NCI-H510A treated with DMSO at 0.1 percent for 48 hours (cell line): Measurements from ENCODE around the gene TM9SF4.
A peak's percentile ranks its signal among the peaks of the same experiment; 100 is the strongest.
"Not testable (repeated sequence)": the region's sequence is repeated elsewhere in the genome, so short reads cannot be mapped to it uniquely, and the experiment has no call there.

Experiments used
- DNase-seq: peaks from one replicate; lab custom pipeline; 2025; lab: John Stamatoyannopoulos, UW

The TM9SF4 gene

GRCh38 chr20:32091888-32092346 lies 17.6 kb upstream of the TM9SF4 start:
- peak; percentile 56 for DNase-seq

- no peak for DNase-seq
Measured at GRCh38 chr20:32098786-32099185, 10.7 kb upstream of the TM9SF4 start.

GRCh38 chr20:32108814-32109391 lies 611 bp upstream of the TM9SF4 start:
- no peak for DNase-seq

- peak; percentile 59 for DNase-seq
Measured at GRCh38 chr20:32110173-32110704, 725 bp downstream of the TM9SF4 start.

GRCh38 chr20:32110727-32111126 lies 1.2 kb downstream of the TM9SF4 start:
- DNase-seq, result no peak

GRCh38 chr20:32111156-32111686 lies 1.7 kb downstream of the TM9SF4 start:
- DNase-seq, result no peak

GRCh38 chr20:32111753-32112152 lies 2.2 kb downstream of the TM9SF4 start:
- no peak for DNase-seq

- no peak for DNase-seq
Measured at GRCh38 chr20:32112841-32113240, 3.3 kb downstream of the TM9SF4 start.

DNA sequence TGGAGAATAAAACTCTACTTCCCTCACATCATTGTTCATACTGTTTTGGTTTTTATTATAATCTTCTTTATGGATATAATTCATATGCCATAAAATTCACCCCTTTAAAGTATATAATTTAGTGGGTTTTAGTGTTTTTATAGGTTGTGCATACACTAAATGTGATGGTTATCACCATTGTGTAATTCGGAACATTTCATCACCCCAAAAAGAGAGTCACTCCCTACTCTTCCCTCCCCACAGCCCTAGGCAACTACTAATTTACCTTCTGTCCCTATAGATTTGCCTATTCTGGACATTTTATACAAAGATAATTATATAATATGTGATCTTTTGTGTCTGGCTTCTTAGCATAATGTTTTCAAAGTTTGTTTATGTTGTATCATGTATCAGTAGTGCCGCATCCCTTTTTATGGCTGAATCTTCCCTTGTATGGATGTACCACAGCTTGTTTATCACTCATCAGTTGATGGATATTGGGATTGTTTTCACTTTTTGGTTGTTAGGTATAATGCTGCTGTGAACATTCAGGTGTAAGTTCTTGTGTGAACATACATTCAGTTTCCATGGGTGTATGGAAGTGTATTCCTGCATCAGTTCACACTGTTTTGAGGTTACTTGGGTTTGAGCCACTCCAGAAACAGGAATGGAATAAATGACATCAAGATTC lies 4.2 kb downstream of the TM9SF4 start:
- DNase-seq, result no peak

GRCh38 chr20:32114305-32114960 lies 4.9 kb downstream of the TM9SF4 start:
- no peak for DNase-seq

GRCh38 chr20:32115211-32115767 lies 5.8 kb downstream of the TM9SF4 start:
- no peak for DNase-seq

DNA sequence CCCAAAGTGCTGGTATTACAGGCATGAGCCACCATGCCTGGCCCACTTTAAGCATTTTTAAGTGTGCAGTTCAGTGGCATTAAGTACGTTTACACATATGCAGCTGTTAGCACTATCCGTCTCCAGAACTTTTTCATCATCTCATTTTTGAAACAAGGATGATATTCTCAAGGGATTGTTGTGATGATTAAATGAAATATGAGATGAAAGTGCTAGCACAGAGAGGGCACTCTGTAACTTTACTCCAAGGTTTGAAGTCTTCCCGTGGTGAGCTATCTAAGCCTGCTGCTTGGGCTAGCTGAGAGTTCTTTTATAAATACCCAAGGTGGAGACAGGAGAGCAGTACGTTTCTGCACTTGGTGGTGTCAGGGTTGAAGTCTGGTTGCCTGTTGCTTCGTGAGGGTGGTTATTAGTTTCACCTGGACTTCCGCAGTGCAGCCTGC lies 6.6 kb downstream of the TM9SF4 start:
- peak; percentile 32 for DNase-seq

DNA sequence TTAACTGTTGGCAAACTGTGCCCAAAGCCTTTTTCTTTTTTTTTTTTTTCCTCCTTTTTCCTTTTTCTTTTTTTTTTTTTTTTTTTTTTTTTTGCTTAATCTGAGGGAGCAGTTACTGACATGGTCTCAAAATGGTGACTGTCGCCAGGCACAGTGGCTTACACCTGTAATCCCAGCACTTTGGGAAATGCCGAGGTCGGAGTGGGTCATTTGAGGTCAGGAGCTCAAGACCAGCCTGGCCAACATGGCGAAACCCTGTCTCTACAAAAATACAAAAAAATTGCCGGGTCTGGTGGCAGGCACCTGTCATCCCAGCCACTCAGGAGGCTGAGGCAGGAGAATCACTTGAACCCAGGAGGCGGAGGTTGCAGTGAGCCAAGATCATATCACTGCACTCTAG lies 7.3 kb downstream of the TM9SF4 start:
- not testable (repeated sequence) for DNase-seq

GRCh38 chr20:32118427-32118826 lies 8.9 kb downstream of the TM9SF4 start:
- not testable (repeated sequence) for DNase-seq

DNA sequence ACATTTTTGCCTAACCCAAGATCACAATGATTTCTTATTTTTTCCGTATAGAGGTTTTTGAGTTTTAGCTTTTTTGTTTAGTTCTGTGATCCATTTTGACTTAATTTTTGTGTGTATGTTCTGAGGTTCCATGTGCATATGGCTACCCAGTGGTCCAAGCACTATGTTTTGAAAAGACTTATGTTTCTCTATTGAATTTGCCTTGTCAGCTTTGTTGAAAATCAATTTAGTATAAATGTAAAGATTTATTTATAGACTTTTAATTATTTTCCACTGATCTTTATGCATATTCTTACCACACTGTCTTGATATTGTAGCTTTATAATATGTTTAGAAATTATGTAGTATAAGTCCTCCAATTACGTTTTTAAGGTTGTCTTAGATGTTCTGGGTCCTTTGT lies 10.2 kb downstream of the TM9SF4 start:
- no peak for DNase-seq

DNA sequence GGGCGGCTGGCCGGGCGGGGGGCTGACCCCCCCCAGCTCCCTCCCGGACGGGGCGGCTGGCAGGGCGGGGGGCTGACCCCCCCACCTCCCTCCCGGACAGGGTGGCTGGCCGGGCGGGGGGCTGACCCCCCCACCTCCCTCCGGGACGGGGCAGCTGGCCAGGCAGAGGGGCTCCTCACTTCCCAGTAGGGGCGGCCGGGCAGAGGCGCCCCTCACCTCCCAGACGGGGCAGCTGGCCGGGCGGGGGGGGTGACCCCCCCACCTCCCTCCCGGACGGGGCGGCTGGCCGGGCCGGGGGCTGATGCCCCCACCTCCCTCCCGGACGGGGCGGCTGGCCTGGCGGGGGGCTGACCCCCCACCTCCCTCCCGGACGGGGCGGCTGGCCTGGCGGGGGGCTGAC lies 12.4 kb downstream of the TM9SF4 start:
- not testable (repeated sequence) for DNase-seq

GRCh38 chr20:32123088-32123487 lies 13.6 kb downstream of the TM9SF4 start:
- DNase-seq, result no peak

GRCh38 chr20:32124916-32125454 lies 15.5 kb downstream of the TM9SF4 start:
- no peak for DNase-seq

GRCh38 chr20:32125506-32125905 lies 16.0 kb downstream of the TM9SF4 start:
- no peak for DNase-seq

- DNase-seq, result no peak
Measured at GRCh38 chr20:32126919-32127318, 17.4 kb downstream of the TM9SF4 start.

DNA sequence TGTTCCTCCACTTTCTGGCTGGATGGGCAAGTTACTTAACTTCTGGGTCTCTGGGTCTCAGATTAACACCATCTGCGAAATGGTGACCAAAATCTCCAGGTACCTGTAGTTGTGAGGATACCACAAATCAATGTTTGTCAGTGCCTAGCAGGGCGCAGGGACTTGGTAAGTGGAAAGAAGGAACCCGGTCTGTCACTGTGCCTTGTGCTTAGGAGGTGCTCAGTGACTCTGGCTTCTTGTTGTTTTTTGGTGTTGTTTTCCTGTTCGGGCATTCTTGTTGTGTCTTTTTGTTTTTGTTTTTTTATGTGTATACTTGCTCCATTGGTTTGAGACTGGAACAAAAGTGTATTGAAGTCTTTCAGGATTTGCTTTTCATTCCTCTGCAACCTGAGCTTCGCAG lies 17.8 kb downstream of the TM9SF4 start:
- DNase-seq, result no peak

- DNase-seq, result no peak
Measured at GRCh38 chr20:32128167-32128566, 18.7 kb downstream of the TM9SF4 start.
